ENCODE results near the gene GLI1.

DNA sequence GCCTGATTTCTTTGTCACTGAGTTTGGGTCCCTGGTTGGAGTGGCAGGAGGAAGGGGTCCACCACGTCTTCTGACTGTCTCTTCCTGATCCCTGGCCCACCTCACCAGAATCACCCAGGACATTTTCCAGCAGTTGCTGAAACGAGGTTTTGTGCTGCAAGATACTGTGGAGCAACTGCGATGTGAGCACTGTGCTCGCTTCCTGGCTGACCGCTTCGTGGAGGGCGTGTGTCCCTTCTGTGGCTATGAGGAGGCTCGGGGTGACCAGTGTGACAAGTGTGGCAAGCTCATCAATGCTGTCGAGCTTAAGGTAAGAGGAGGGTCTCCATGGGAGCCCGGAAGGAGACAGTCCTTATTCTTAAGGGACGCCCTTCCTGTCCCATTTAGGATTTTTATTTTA, 40.6 kb downstream of the GLI1 start:
- TF ChIP-seq GATA3 (IDR thresholded peaks at IDR 0.05; ENCODE audit: low read depth, low read length) (no peak), GATA2 (IDR thresholded peaks at IDR 0.05; ENCODE audit: low read depth, low read length) (no peak)
